H1 (cell line): ENCODE measurements around the gene PRKN. TPM values are rescaled to one million over a fixed set of nuclear protein-coding genes. Genes with fewer than 3 reads are reported as not detected.

ENCODE experiments used
- CTCF ChIA-PET: fragments of 300-600 bp; sonication (Branson Sonifier 250); formaldehyde crosslinking; loops from one replicate; lab custom pipeline; 2021; ENCODE audit not compliant: partially characterized antibody; lab: Charles Lee
- POLR2A ChIA-PET: fragments of 300-600 bp; sonication (Branson Sonifier 250); formaldehyde crosslinking; loops from one replicate; lab custom pipeline; 2021; ENCODE audit warnings: inconsistent platforms; ENCODE audit not compliant: partially characterized antibody; lab: Charles Lee
- DNase-seq, 2 experiments: peaks; one replicate each; pipeline versions ENCODE4 v3.0.0 to v3.0.0-alpha.2; 2010 to 2022; ENCODE audit warnings: low spot score in 2 of 2, low read depth in 1 of 2, mixed read lengths in 1 of 2
- FAIRE-seq: peaks from 2 replicates; lab custom pipeline; 2011; peaks lifted over from hg19 to GRCh38; lab: Jason Lieb, UNC
- H2AFZ ChIP-seq: 2 replicates; pipeline ENCODE4 v1.8.1; 2012; ENCODE audit warnings: low read length, inconsistent platforms
- H2AK5ac ChIP-seq: 2 replicates; pipeline ENCODE4 v1.6.1; 2013; ENCODE audit warnings: low read depth, low read length
- H2BK120ac ChIP-seq: replicated peaks from 2 replicates; pipeline ENCODE3; 2013; ENCODE audit warnings: low read depth, low read length, inconsistent platforms
- H2BK12ac ChIP-seq: 2 replicates; pipeline ENCODE4 v1.6.1; 2013; ENCODE audit warnings: low read depth, low read length
- H2BK15ac ChIP-seq: 2 replicates; pipeline ENCODE4 v1.6.1; 2013; ENCODE audit warnings: low read length
- H2BK20ac ChIP-seq: 2 replicates; pipeline ENCODE4 v1.6.1; 2013; ENCODE audit warnings: low read length
- H2BK5ac ChIP-seq: 2 replicates; pipeline ENCODE4 v1.6.1; 2013; ENCODE audit warnings: low read depth, low read length
- H3K14ac ChIP-seq: 2 replicates; pipeline ENCODE4 v1.6.1; 2013; ENCODE audit warnings: inconsistent platforms; ENCODE audit not compliant: insufficient read length
- H3K18ac ChIP-seq: 2 replicates; pipeline ENCODE4 v1.6.1; 2013; ENCODE audit warnings: low read length; ENCODE audit errors: extremely low read depth
- H3K23ac ChIP-seq: 2 replicates; pipeline ENCODE4 v1.6.1; 2013; ENCODE audit warnings: inconsistent platforms; ENCODE audit not compliant: insufficient read length
- H3K23me2 ChIP-seq: 2 replicates; pipeline ENCODE4 v1.6.1; 2013; ENCODE audit warnings: low read depth, low read length
- H3K27ac ChIP-seq: 2 replicates; pipeline ENCODE4 v1.6.1; 2011; ENCODE audit warnings: low read depth, low read length, inconsistent platforms
- H3K27me3 ChIP-seq, 4 experiments: replicated peaks in 1 of 4; 1 replicate in 1 of 4; 2 replicates in 3 of 4; pipeline versions ENCODE4 v1.6.1 to v1.8.1; 2011 to 2013; ENCODE audit warnings: low read length in 3 of 4, mild to moderate bottlenecking in 3 of 4, inconsistent platforms in 2 of 4, mixed read lengths in 2 of 4, moderate library complexity in 1 of 4; ENCODE audit not compliant: control insufficient read depth in 3 of 4, insufficient read depth in 3 of 4; ENCODE audit errors: extremely low read depth in 1 of 4
- H3K36me3 ChIP-seq, 4 experiments: 2 replicates each; pipeline versions ENCODE4 v1.6.1 to v1.8.1; 2011 to 2013; ENCODE audit warnings: mild to moderate bottlenecking in 4 of 4, low read length in 3 of 4, moderate library complexity in 2 of 4, control low read depth in 1 of 4, inconsistent platforms in 1 of 4; ENCODE audit not compliant: insufficient read depth in 4 of 4, control insufficient read depth in 2 of 4
- H3K4ac ChIP-seq: replicated peaks from 2 replicates; pipeline ENCODE3; 2013; ENCODE audit warnings: low read length, low read depth, mixed read lengths, inconsistent platforms; ENCODE audit not compliant: insufficient read length
- H3K4me1 ChIP-seq, 4 experiments: replicated peaks in 1 of 4; 1 replicate in 1 of 4; 2 replicates in 3 of 4; pipeline versions ENCODE4 v1.6.1 to v1.8.1; 2011 to 2013; ENCODE audit warnings: low read length in 3 of 4, inconsistent platforms in 2 of 4, mixed read lengths in 1 of 4; ENCODE audit not compliant: insufficient read depth in 4 of 4, control insufficient read depth in 3 of 4
- H3K4me2 ChIP-seq, 2 experiments: 2 replicates each; pipeline versions ENCODE4 v1.6.1 to v1.8.1; 2011 to 2013; ENCODE audit warnings: low read depth in 2 of 2, low read length in 2 of 2, control low read depth in 1 of 2, inconsistent platforms in 1 of 2, mild to moderate bottlenecking in 1 of 2; ENCODE audit not compliant: insufficient read depth in 1 of 2
- H3K4me3 ChIP-seq, 4 experiments: fragments of 200-600, 300-600 bp in 1 of 4; sonication (generic), shearing (Covaris generic), sonication (Bioruptor Twin) in 1 of 4; 2 replicates each; pipeline versions ENCODE4 v1.5.1 to v1.8.1; 2011 to 2016; ENCODE audit warnings: low read length in 4 of 4, low read depth in 3 of 4, control low read depth in 2 of 4, inconsistent platforms in 2 of 4, mild to moderate bottlenecking in 2 of 4, mixed read lengths in 1 of 4, moderate library complexity in 1 of 4; ENCODE audit not compliant: insufficient read depth in 2 of 4; ENCODE audit errors: extremely low read depth in 1 of 4
- H3K56ac ChIP-seq: replicated peaks from 2 replicates; pipeline ENCODE3; 2013; ENCODE audit warnings: low read depth, mild to moderate bottlenecking, mixed read lengths, low read length, inconsistent platforms; ENCODE audit not compliant: insufficient read length
- H3K79me1 ChIP-seq: 2 replicates; pipeline ENCODE4 v1.6.1; 2013; ENCODE audit warnings: low read depth, low read length, control low read depth
- H3K79me2 ChIP-seq, 2 experiments: 2 replicates each; pipeline versions ENCODE4 v1.6.1 to v1.8.1; 2012 to 2013; ENCODE audit warnings: low read length in 2 of 2, mild to moderate bottlenecking in 2 of 2, inconsistent platforms in 1 of 2; ENCODE audit not compliant: insufficient read depth in 2 of 2, control insufficient read depth in 1 of 2
- H3K9ac ChIP-seq, 4 experiments: replicated peaks in 1 of 4; 1 replicate in 1 of 4; 2 replicates in 3 of 4; pipeline versions ENCODE4 v1.6.1 to v1.8.1; 2011 to 2013; ENCODE audit warnings: low read depth in 3 of 4, low read length in 3 of 4, control low read depth in 2 of 4, mild to moderate bottlenecking in 2 of 4, moderate library complexity in 2 of 4, inconsistent platforms in 1 of 4; ENCODE audit errors: extremely low read depth in 1 of 4
- H3K9me3 ChIP-seq, 2 experiments: 2 replicates each; pipeline versions ENCODE4 v1.6.1 to v1.8.1; 2012 to 2013; ENCODE audit warnings: mild to moderate bottlenecking in 2 of 2, moderate library complexity in 2 of 2, control low read depth in 1 of 2, inconsistent platforms in 1 of 2, low read depth in 1 of 2, low read length in 1 of 2, mixed read lengths in 1 of 2; ENCODE audit not compliant: insufficient read depth in 2 of 2
- H4K20me1 ChIP-seq, 2 experiments: replicated peaks in 1 of 2; 2 replicates each; pipeline versions ENCODE3 to v1.8.1; 2011 to 2013; ENCODE audit warnings: inconsistent platforms in 2 of 2, low read length in 2 of 2, mild to moderate bottlenecking in 1 of 2; ENCODE audit not compliant: insufficient read depth in 2 of 2, control insufficient read depth in 1 of 2
- H4K5ac ChIP-seq: 2 replicates; pipeline ENCODE4 v1.6.1; 2013; ENCODE audit warnings: low read length, low read depth, mixed read lengths, inconsistent platforms; ENCODE audit not compliant: insufficient read length
- H4K8ac ChIP-seq: 2 replicates; pipeline ENCODE4 v1.8.0; 2013; ENCODE audit warnings: mild to moderate bottlenecking, moderate library complexity, low read length, inconsistent platforms; ENCODE audit not compliant: insufficient read depth; ENCODE audit errors: extremely low read depth
- H4K91ac ChIP-seq: replicated peaks from 2 replicates; pipeline ENCODE3; 2013; ENCODE audit warnings: low read length, mixed read lengths, inconsistent platforms; ENCODE audit not compliant: insufficient read length
- BACH1 ChIP-seq: IDR thresholded peaks from 2 replicates; pipeline ENCODE4 v1.6.1; 2012; ENCODE audit warnings: low read length, improper control_type of control experiment
- CHD2 ChIP-seq: IDR thresholded peaks from 2 replicates; pipeline ENCODE4 v1.6.1; 2012; ENCODE audit warnings: low read length, improper control_type of control experiment
- CTCF ChIP-seq, 3 experiments: IDR thresholded peaks; 1 replicate in 2 of 3; 2 replicates in 1 of 3; pipeline versions ENCODE4 v1.5.1 to v1.6.1; 2011; ENCODE audit warnings: low read length in 3 of 3, mild to moderate bottlenecking in 3 of 3, inconsistent platforms in 2 of 3, low read depth in 1 of 3, moderate library complexity in 1 of 3; ENCODE audit not compliant: insufficient read depth in 1 of 3; ENCODE audit errors: control extremely low read depth in 1 of 3
- EP300 ChIP-seq, 2 experiments: IDR thresholded peaks; 1 replicate in 1 of 2; 2 replicates in 1 of 2; pipeline ENCODE4 v1.6.1; 2011 to 2012; ENCODE audit warnings: low read depth in 2 of 2, low read length in 2 of 2, mild to moderate bottlenecking in 2 of 2, borderline replicate concordance in 1 of 2, inconsistent platforms in 1 of 2, moderate library complexity in 1 of 2
- FOSL1 ChIP-seq: IDR thresholded peaks from 2 replicates; pipeline ENCODE4 v1.6.1; 2011; ENCODE audit warnings: mild to moderate bottlenecking, low read depth, low read length, moderate library complexity; ENCODE audit not compliant: insufficient read depth
- GTF2F1 ChIP-seq: IDR thresholded peaks from 2 replicates; pipeline ENCODE4 v1.6.1; 2012; ENCODE audit warnings: low read depth, low read length, improper control_type of control experiment, borderline replicate concordance
- NRF1 ChIP-seq: IDR thresholded peaks from 2 replicates; pipeline ENCODE4 v1.6.1; 2011; ENCODE audit warnings: mild to moderate bottlenecking, low read depth, low read length, improper control_type of control experiment
- RAD21 ChIP-seq, 2 experiments: IDR thresholded peaks in 1 of 2; conservative IDR thresholded peaks in 1 of 2; 2 replicates each; pipeline ENCODE4 v1.6.1; 2011; ENCODE audit warnings: low read depth in 2 of 2, low read length in 2 of 2, improper control_type of control experiment in 1 of 2, inconsistent platforms in 1 of 2, mild to moderate bottlenecking in 1 of 2, moderate library complexity in 1 of 2
- SIX5 ChIP-seq: IDR thresholded peaks from 2 replicates; pipeline ENCODE4 v1.6.1; 2011; ENCODE audit warnings: mild to moderate bottlenecking, low read depth, low read length
- SUZ12 ChIP-seq: fragments of 200-600 bp; sonication (generic); IDR thresholded peaks from 2 replicates; pipeline ENCODE4 v1.6.1; 2012; ENCODE audit warnings: mild to moderate bottlenecking, inconsistent platforms, low read length, moderate library complexity, mixed read lengths
- TAF7 ChIP-seq: optimal IDR thresholded peaks from 2 replicates; pipeline ENCODE3; 2011; ENCODE audit warnings: low read depth, mild to moderate bottlenecking, inconsistent platforms, low read length, moderate library complexity, borderline replicate concordance
- TCF12 ChIP-seq: IDR thresholded peaks from 2 replicates; pipeline ENCODE4 v1.6.1; 2011; ENCODE audit warnings: low read depth, mild to moderate bottlenecking, low read length
- WGBS, 2 experiments: shearing (Covaris generic) in 1 of 2; methylation state at CpG; one replicate each; pipeline versions ENCODE4 v1.1.6 to v1.1.7; 2013 to 2015; ENCODE audit warnings: low lambda C conversion rate in 2 of 2, mixed read lengths in 2 of 2, inconsistent platforms in 1 of 2, low coverage in 1 of 2, missing lambda C conversion rate in 1 of 2; ENCODE audit not compliant: insufficient replicate concordance in 2 of 2, insufficient coverage in 1 of 2, insufficient read length in 1 of 2; ENCODE audit errors: extremely low coverage in 1 of 2, missing lambda C conversion rate in 1 of 2; 5-methylcytosine and 5-hydroxymethylcytosine counted together
- polyA plus RNA-seq, 7 experiments: library from polyadenylated mRNA; depleted of rRNA in 3 of 7; stranded (reverse) in 5 of 7; unstranded in 2 of 7; fragments of >200 nt in 5 of 7; fragments of 200-250 nt in 2 of 7; gene quantifications; 1 replicate in 5 of 7; 2 replicates in 1 of 7; 4 replicates in 1 of 7; pipeline versions ENCODE4 v1.2.1 to v1.2.3, GENCODE V29; 2011 to 2013; ENCODE audit warnings: missing spikeins in 2 of 7, mixed read lengths in 2 of 7
- total RNA-seq: library from RNA; stranded (reverse); fragmentation: NEBNext Ultra II Directional; extraction: Animal tissue kit (Norgen Biotek cat#: 25700); gene quantifications from 2 replicates; pipeline ENCODE4 v1.2.1, GENCODE V29; 2021

The PRKN gene
- total and polyA plus RNA-seq, 2 of the 8 experiments (the other 6 are each of a cell fraction or from before 2014, with no cell fraction given): 0.13 to 0.29 TPM

GRCh38 chr6:162337412-162337811, 390.2 kb downstream of the PRKN start:
- Histone ChIP-seq H2AFZ (no peak overlapping the region), H4K8ac (no peak overlapping the region), H3K9ac (no peak overlapping the region), H3K23me2 (no peaks in the 10 kb centered on the region), H3K4ac (no peak overlapping the region), H3K18ac (no peak overlapping the region), H3K27me3 (no peaks in the 10 kb centered on the region), H4K20me1 (no peaks in the 10 kb centered on the region), H4K91ac (no peak overlapping the region), H3K79me1 (no peaks in the 10 kb centered on the region), H2BK120ac (no peak overlapping the region), H3K4me3 (no peak overlapping the region), H3K4me2 (no peak overlapping the region), H3K23ac (no peak overlapping the region), H4K5ac (no peak overlapping the region), H3K27ac (no peak overlapping the region), H3K56ac (no peak overlapping the region), H3K9me3 (peaks cover 0 to 4% of the 10 kb centered on the region in 2 experiments; a peak in 1 of 4 replicates), H2AK5ac (no peak overlapping the region), H2BK5ac (no peak overlapping the region), H3K14ac (no peak overlapping the region), H2BK20ac (no peak overlapping the region), H3K4me1 (no peaks in the 10 kb centered on the region), H3K36me3 (no peaks in the 10 kb centered on the region), H3K79me2 (no peaks in the 10 kb centered on the region), H2BK12ac (no peak overlapping the region), H2BK15ac (no peak overlapping the region)
- FAIRE-seq: no peak
- no peak for DNase-seq
- TF ChIP-seq RAD21 (IDR thresholded peaks at IDR 0.05 in 1 of 2, conservative IDR thresholded peaks at IDR 0.05 in 1 of 2; ENCODE audit: low read depth in 2 of 2, low read length in 2 of 2) (no peak), SUZ12 (no peak), BACH1 (no peak), TAF7 (no peak), CHD2 (no peak), CTCF (IDR thresholded peaks at IDR 0.05; ENCODE audit: control extremely low read depth in 1 of 3, insufficient read depth in 1 of 3, low read depth in 1 of 3, low read length in 3 of 3) (no peak), EP300 (IDR thresholded peaks at IDR 0.05; ENCODE audit: borderline replicate concordance in 1 of 2, low read depth in 2 of 2, low read length in 2 of 2) (no peak), GTF2F1 (no peak), NRF1 (no peak), SIX5 (no peak), TCF12 (no peak), FOSL1 (no peak)
- POLR2A ChIA-PET: no interaction called here
- CTCF ChIA-PET: no interaction called here
- 98% methylated on average over 6 of the region's 6 CpGs; no CpG with 5 or more reads in 1 of the 2 experiments for WGBS, 2 experiments
